ENCODE measurements around the gene RNF223.

RNF223 gene

DNA sequence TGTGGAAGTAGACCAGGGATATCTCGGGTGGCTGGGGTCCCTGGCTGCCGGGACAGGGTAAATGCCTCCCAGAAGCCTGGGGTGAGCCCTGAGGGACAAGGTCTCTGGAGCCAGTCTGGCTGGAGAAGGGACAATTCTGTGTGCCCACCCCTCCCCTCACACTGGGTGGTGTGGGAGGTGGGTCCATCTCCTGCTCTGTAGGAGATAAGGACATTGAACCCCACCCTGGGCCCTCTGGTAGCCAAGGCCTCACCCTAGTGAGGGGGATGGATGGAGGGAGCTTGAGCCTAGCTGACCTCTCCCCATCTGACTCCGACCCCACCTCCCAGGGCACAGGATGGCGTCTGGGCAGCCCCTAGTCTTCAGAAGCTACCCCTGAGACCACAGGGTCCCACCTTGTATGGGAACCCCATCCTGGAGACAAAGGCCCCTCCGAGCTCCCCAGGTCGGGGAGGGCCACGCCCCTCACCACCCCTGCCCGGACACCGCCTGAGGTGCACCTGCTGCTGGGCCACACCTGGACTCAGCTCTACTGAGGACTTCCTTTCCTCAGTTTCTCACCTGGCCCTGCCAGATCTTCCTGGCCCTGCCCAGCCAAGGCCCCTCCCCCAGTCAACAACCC lies 49.8 kb downstream of the RNF223 start:
- no peak for DNase-seq

DNA sequence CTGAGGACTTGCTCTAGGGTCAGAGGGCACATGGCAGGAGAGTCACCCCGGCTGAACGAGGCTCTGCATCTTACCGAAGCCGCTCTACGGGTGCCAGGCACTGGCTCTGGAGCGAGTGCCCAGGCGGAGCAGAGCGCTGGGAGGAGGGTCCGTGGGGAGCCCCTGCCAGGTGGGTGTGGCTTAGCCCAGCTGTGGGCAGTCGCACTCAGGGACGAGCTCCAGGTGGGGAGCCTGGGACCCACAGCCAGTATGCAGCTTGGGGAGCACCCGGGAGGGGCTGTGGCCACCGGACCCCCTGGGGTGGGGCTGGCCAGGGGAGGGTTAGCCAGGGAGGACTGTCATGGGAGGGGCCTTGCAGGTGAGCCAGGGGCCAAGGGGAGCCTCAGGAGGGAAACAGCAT lies 50.4 kb downstream of the RNF223 start:
- no peak for DNase-seq

DNA sequence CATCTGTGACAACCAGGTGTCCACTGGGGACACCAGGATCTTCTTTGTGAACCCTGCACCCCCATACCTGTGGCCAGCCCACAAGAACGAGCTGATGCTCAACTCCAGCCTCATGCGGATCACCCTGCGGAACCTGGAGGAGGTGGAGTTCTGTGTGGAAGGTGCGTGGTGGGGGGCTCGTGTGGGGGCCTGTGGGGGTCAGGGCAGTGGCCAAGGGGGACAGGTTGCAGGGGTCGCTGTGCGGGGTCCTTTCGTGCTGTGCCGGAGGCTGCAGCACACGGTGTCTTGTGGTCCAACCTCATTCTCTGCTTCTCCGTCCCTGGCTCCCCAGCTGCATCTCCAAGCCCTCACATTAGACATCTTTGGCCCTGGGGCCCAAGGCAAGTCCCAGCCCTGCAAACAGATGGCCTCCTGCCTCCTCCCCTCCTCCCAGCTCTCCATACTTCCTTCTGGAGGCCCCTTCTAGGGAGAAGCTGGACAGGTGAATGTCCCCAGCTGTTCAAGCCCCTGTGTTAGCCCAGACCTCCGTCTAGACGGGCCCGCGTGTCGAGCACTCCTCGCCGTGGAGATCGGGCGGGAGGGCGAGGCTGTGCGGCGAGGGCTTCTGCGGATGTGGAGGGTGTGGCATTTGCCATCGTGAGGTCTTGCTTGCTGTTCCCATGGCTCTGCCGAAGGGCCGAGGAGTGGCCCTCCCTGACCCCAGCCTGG lies 51.6 kb downstream of the RNF223 start:
- DNase-seq, result no peak

DNA sequence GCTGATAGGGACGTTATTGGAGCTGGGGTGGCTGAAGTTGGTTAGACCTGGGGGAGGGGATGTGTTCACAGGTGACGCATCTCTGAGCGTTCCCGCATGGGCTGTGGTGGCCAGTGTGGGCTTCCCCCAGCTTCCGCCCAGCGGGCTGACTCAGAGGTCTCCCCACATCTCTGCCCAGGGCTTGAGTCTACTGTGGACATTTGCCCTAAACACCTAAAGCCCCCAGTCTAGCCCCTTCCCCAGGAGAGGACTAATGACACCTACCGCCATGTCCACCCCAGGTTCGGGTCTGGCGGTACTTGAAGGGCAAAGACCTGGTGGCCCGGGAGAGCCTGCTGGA lies 52.2 kb downstream of the RNF223 start:
- DNase-seq, result no peak

DNA sequence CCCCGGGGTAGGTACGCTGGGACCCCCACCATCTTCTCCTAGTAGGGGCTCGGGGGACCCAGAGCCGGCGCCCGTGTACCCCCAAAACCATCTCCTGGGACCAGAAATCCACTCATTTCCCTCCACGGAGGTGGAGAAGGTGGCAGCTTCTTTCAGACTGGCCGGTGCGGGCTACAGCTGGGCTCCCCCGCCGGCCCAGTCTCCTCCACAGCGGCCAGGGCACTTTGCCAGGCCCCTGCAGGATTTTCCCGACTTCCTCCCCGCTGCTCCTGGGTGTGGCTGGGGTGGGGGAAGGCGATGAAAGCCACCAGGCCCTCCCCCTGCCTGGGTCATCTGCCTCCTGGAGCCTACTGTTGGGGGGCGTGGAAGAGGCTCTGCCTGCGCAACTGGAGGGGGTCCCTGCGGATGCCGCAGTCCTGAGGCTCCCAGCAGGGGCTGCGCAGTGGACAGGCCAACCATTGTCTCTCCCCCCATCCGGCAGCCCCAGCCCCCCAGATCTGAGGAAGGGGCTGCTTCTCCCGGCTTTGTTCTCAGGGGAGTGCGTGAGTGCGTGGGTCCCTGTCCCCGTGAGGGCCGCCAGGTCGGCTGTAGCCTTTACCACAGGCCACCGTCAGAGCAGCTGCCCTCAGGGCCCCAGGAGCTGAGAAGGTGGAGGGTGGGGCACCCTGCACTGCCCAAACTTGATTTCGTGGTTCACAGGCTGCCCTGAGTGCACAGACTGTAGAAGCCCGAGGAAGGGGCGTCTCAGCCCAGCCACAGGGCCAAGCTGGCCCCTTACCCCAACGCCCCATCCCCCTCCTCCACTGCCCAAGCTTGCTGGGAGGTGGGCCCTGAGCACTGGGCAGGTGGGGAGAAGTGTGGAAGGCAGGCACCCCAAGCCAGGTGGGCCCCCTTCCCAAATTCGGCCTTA lies 52.8 kb downstream of the RNF223 start:
- DNase-seq, result peak; percentile 37

All from DMS79 (cell line).